GM12801 (cell line): Measurements from ENCODE around the gene SPPL2B.

Experiments used
- CTCF ChIP-seq: IDR thresholded peaks from one replicate; pipeline ENCODE4 v1.5.1; 2011; ENCODE audit warnings: control low read depth; ENCODE audit not compliant: insufficient read length; ENCODE audit errors: extremely low read depth

The SPPL2B gene

GRCh38 chr19:2354670-2355069 lies 26.2 kb downstream of the SPPL2B start:
- no peak for TF ChIP-seq CTCF

DNA sequence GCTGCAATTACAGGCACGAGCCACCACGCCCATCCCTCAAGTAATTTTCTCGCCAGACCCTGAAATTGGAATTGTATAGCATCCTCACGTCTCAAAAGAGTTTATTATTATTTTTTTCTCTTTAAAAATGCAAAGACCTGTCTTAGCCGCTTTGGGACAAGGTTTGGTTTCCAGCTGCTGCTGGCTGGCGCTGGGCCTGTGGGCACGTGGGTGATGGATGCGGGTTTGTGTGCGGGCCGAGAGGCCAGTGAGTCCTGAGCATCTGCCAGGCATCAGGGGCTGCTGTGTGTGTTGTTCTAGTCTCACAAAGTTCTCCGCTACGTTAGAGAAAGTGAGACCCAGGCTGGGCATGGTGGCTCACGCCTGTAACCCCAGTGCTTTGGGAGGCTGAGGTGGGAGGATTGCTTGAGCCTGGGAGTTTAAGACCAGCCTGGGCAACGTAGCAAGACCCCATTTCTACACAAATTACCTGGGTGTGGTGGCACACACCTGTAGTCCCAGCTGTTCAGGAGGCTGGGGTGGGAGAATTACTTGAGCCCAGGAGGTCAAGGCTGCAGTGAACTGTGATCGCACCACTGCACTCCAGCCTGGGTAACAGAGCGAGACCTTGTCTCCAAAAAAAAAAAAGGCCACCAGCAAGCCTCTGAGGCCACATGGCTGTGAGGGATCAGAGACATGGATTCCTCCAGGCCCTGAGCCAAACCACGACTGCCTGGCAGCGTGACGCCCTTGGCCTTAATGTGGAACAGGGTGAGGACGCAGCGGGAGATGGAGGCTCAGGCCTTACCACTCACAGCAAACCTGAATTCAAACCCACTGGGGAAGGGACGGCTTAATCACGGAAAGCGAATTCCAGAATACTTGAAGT lies 26.9 kb downstream of the SPPL2B start:
- no peak for TF ChIP-seq CTCF

DNA sequence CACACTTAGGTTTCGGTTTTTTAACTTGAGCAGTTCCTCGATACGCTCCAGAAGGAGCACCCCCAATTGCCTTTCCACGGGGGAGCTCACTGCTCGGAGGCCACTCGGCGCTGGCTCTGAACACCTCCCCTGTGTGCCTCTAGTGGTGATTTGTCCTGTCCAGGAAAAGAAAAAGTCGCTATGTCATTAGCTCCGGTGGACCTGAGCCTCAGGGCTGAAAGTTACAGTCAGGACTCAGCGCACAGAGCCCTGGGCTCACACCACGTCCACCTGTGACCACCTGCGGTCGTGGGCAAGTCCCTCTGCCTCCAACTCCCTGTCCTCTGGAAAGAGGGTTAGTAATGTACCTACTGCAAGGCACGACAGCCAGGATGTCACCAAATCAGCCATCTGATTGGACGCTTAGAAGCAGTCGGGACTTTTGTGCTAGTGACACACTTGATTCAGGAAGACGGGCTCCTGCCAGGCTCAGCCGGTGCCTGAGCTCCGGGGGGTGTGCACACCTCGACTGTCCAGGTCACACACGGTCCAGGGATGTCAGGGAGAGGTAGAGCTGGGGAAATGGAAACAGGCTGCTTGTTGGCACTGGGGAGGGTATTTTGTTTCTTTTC lies 27.7 kb downstream of the SPPL2B start:
- no peak for TF ChIP-seq CTCF

GRCh38 chr19:2357279-2358206 lies 29.1 kb downstream of the SPPL2B start:
- no peak for TF ChIP-seq CTCF

- TF ChIP-seq CTCF, result no peak
These were observed 30.2 kb downstream of the SPPL2B start for GRCh38 chr19:2358548-2359173.

- no peak for TF ChIP-seq CTCF
These were observed 31.7 kb downstream of the SPPL2B start, which contains the start of gene TMPRSS9 for GRCh38 chr19:2359992-2360685. TMPRSS9 (plus strand) TSS chr19:2360265; CDS start chr19:2389786, 29,521 bp downstream.
